Measurements from ENCODE around the gene LMBR1L. TPM values are rescaled to one million over a fixed set of nuclear protein-coding genes. Genes with fewer than 3 reads are reported as not detected.

Gene LMBR1L
- total RNA-seq, 2 experiments from 2014 or later, result 43.5 to 50.9 TPM

- POLR2A ChIA-PET, result interaction anchor here (0.8 to 1.9 kb wide), 6 partner anchors 11 to 204 kb away, joined by 3 to 19 read pairs (median 5); partner anchors contain the start of gene TUBA1B
- peak overlapping the region; percentile 96 for H3K4me3 Mint-ChIP-seq
- H3K4me1 Mint-ChIP-seq (ENCODE audit: low read depth), result peaks cover 32% of the 10 kb centered on the region
- no peak for TF ChIP-seq CTCF (IDR thresholded peaks at IDR 0.05)
- peak overlapping the region; percentile 98 for H3K27ac Mint-ChIP-seq
- peaks cover 27% of the 10 kb centered on the region for H3K36me3 Mint-ChIP-seq (ENCODE audit: low read depth)
- CTCF ChIA-PET, result interaction anchor here (1.1 to 7.5 kb wide), 3 partner anchors 19 to 70 kb away, joined by 4 to 161 read pairs (median 48); partner anchors contain the start of gene TUBA1B
- no peaks in the 10 kb centered on the region for H3K9me3 Mint-ChIP-seq
- DNase-seq (no peak), ATAC-seq (no peak)
- H3K27me3 Mint-ChIP-seq, result no peaks in the 10 kb centered on the region
- intact Hi-C loops (cut with micrococcal nuclease), result no loop called here
Observed at GRCh38 chr12:49061157-49061650, 49.4 kb downstream of the LMBR1L start.

GRCh38 chr12:49060237-49061156 lies 50.1 kb downstream of the LMBR1L start, which contains the start of gene KMT2D:
KMT2D (minus strand) TSS chr12:49060794; CDS start chr12:49055324, 5,470 bp downstream.
- Mint-ChIP-seq H3K27me3 (no peaks in the 10 kb centered on the region), H3K36me3 (ENCODE audit: low read depth) (peaks cover 30% of the 10 kb centered on the region), H3K9me3 (no peaks in the 10 kb centered on the region), H3K27ac (peak within 1 kb of the TSS; percentile 98), H3K4me1 (ENCODE audit: low read depth) (peaks cover 39% of the 10 kb centered on the region), H3K4me3 (peak within 1 kb of the TSS; percentile 97)
- DNase-seq (peak; percentile 92), ATAC-seq (peak; percentile 76)
- no peak for TF ChIP-seq CTCF (IDR thresholded peaks at IDR 0.05)
- intact Hi-C loops (cut with micrococcal nuclease), result no loop called here
- CTCF ChIA-PET, result interaction anchor here (1.1 to 1.5 kb wide), 3 partner anchors 13 to 71 kb away, joined by 4 to 6 read pairs (median 4); partner anchors contain the start of gene TUBA1B
- POLR2A ChIA-PET, result interaction anchor here (0.8 to 3.1 kb wide), 12 partner anchors 9 to 205 kb away, joined by 3 to 19 read pairs (median 5); partner anchors contain the start of genes RHEBL1 and TUBA1B

- intact Hi-C loops (cut with micrococcal nuclease), result no loop called here
- Mint-ChIP-seq H3K9me3 (no peaks in the 10 kb centered on the region), H3K27me3 (no peaks in the 10 kb centered on the region), H3K4me3 (peak overlapping the region; percentile 97), H3K36me3 (ENCODE audit: low read depth) (peaks cover 33% of the 10 kb centered on the region), H3K27ac (peak overlapping the region; percentile 92), H3K4me1 (ENCODE audit: low read depth) (peaks cover 49% of the 10 kb centered on the region)
- peak; percentile 50 for DNase-seq
- TF ChIP-seq CTCF (IDR thresholded peaks at IDR 0.05), result no peak
- CTCF ChIA-PET, result interaction anchor here (0.9 to 6.5 kb wide), 13 partner anchors 11 to 72 kb away, joined by 3 to 53 read pairs (median 4); partner anchors contain the start of genes LMBR1L, RHEBL1 and TUBA1B
- ATAC-seq, result peak; percentile 10
- POLR2A ChIA-PET, result interaction anchor here (0.7 to 3.1 kb wide), 14 partner anchors 9 to 206 kb away, joined by 3 to 19 read pairs (median 4); partner anchors contain the start of genes RHEBL1 and TUBA1B
Observed at GRCh38 chr12:49059299-49060171, 51.1 kb downstream of the LMBR1L start.

GRCh38 chr12:49059045-49059298 lies 51.7 kb downstream of the LMBR1L start:
- intact Hi-C loops (cut with micrococcal nuclease), result no loop called here
- no peaks in the 10 kb centered on the region for H3K27me3 Mint-ChIP-seq
- H3K4me3 Mint-ChIP-seq, result peak overlapping the region; percentile 97
- peaks cover 50% of the 10 kb centered on the region for H3K4me1 Mint-ChIP-seq (ENCODE audit: low read depth)
- no peak for TF ChIP-seq CTCF (IDR thresholded peaks at IDR 0.05)
- peaks cover 36% of the 10 kb centered on the region for H3K36me3 Mint-ChIP-seq (ENCODE audit: low read depth)
- ChIA-PET POLR2A (interaction anchor here (0.7 to 4.5 kb wide), 6 partner anchors 8 to 129 kb away, joined by 3 to 31 read pairs (median 8); partner anchors contain the start of genes RHEBL1 and TUBA1B), CTCF (interaction anchor here (0.8 to 6.5 kb wide), 13 partner anchors 11 to 81 kb away, joined by 3 to 53 read pairs (median 4); partner anchors contain the start of genes LMBR1L, RHEBL1, TUBA1B and WNT1)
- DNase-seq (no peak), ATAC-seq (no peak)
- H3K27ac Mint-ChIP-seq, result peak overlapping the region; percentile 92
- H3K9me3 Mint-ChIP-seq, result no peaks in the 10 kb centered on the region
